ENCODE measurements around the gene RESF1. TPM values are rescaled to one million over a fixed set of nuclear protein-coding genes. Genes with fewer than 3 reads are reported as not detected.

RESF1 gene
- polyA plus RNA-seq, 3 donors, result 26.8 to 82.9 (median 32.7) TPM

GRCh38 chr12:32005496-32006125, 46.4 kb downstream of the RESF1 start:
- H3K36me3 Mint-ChIP-seq, result peaks cover 7 to 11% of the 10 kb centered on the region in 2 donors
- TF ChIP-seq, protein P1, sequence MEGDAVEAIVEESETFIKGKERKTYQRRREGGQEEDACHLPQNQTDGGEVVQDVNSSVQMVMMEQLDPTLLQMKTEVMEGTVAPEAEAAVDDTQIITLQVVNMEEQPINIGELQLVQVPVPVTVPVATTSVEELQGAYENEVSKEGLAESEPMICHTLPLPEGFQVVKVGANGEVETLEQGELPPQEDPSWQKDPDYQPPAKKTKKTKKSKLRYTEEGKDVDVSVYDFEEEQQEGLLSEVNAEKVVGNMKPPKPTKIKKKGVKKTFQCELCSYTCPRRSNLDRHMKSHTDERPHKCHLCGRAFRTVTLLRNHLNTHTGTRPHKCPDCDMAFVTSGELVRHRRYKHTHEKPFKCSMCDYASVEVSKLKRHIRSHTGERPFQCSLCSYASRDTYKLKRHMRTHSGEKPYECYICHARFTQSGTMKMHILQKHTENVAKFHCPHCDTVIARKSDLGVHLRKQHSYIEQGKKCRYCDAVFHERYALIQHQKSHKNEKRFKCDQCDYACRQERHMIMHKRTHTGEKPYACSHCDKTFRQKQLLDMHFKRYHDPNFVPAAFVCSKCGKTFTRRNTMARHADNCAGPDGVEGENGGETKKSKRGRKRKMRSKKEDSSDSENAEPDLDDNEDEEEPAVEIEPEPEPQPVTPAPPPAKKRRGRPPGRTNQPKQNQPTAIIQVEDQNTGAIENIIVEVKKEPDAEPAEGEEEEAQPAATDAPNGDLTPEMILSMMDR (IDR thresholded peaks at IDR 0.05), result no peak
- Histone ChIP-seq H3K27me3 (ENCODE audit: control insufficient read depth in 2 of 2, insufficient read depth in 2 of 2, low read length in 2 of 2) (no peaks in the 10 kb centered on the region), H3K79me2 (ENCODE audit: insufficient read depth, low read length) (no peaks in the 10 kb centered on the region), H3K4me1 (ENCODE audit: control insufficient read depth in 1 of 2, insufficient read depth in 2 of 2, low read length in 2 of 2) (no peaks in the 10 kb centered on the region), H3K36me3 (replicated peaks in 1 of 2; ENCODE audit: control insufficient read depth in 1 of 2, insufficient read depth in 2 of 2, low read length in 2 of 2) (peaks cover 0 to 12% of the 10 kb centered on the region in 2 donors), H3K9ac (ENCODE audit: insufficient read depth, low read length, poor library complexity, severe bottlenecking) (no peak overlapping the region), H3K9me3 (replicated peaks in 1 of 2; ENCODE audit: control insufficient read depth in 1 of 2, insufficient read depth in 1 of 2, low read length in 2 of 2) (no peaks in the 10 kb centered on the region), H3K4me3 (replicated peaks in 1 of 3; ENCODE audit: low read depth in 2 of 3, low read length in 3 of 3) (no peak overlapping the region), H4K20me1 (ENCODE audit: insufficient read depth, low read length) (no peaks in the 10 kb centered on the region), H3K27ac (ENCODE audit: low read depth in 1 of 2, low read length in 2 of 2) (no peak overlapping the region), H2AFZ (ENCODE audit: insufficient read depth, low read depth, low read length, poor library complexity, severe bottlenecking) (no peak overlapping the region), H3K4me2 (replicated peaks; ENCODE audit: extremely low read depth, low read length, poor library complexity, severe bottlenecking) (no peak overlapping the region)
- intact Hi-C loops (cut with micrococcal nuclease), result no loop called here
- no peaks in the 10 kb centered on the region for H3K4me1 Mint-ChIP-seq
- peaks cover 0 to 3% (median 0%) of the 10 kb centered on the region in 7 donors for H3K9me3 Mint-ChIP-seq
- DNase-seq, result no peak
- 56% methylated on average over 3 of the region's 11 CpGs for WGBS (ENCODE audit: insufficient coverage)
- no peak overlapping the region for H3K4me3 Mint-ChIP-seq
- H3K27me3 Mint-ChIP-seq (ENCODE audit: low read depth in 3 of 3), result no peaks in the 10 kb centered on the region
- no peak overlapping the region for H3K27ac Mint-ChIP-seq

Other genes with a start within 250 kb of the RESF1 start
- gene AMN1, start 230.4 kb upstream of the RESF1 start, polyA plus RNA-seq, result 1 to 10 TPM; 6.0 to 7.8 (median 7.4) TPM
- 1 to 10 TPM in 2 of 3 donors, under 1 TPM in 1; 0.55 to 2.1 (median 1.6) TPM for gene BICD1, start 147.4 kb downstream of the RESF1 start, polyA plus RNA-seq